HFF-Myc (cell line): ENCODE data around the gene QSER1.
"Not testable (repeated sequence)": the region's sequence is repeated elsewhere in the genome, so short reads cannot be mapped to it uniquely, and the experiment has no call there.

Experiments
- DNase-seq: peaks from one replicate; pipeline ENCODE4 v3.0.0-alpha.2; 2011; ENCODE audit warnings: low read depth; ENCODE audit errors: extremely low read depth
- H3K4me3 ChIP-seq: replicated peaks from 2 replicates; pipeline ENCODE4 v1.5.1; 2011; ENCODE audit warnings: low read depth, mild to moderate bottlenecking, control low read depth, low read length
- CTCF ChIP-seq: IDR thresholded peaks from 2 replicates; pipeline ENCODE4 v1.5.1; 2012; ENCODE audit warnings: mild to moderate bottlenecking, low read depth, low read length, control low read depth; ENCODE audit errors: missing control alignments

The QSER1 gene

DNA sequence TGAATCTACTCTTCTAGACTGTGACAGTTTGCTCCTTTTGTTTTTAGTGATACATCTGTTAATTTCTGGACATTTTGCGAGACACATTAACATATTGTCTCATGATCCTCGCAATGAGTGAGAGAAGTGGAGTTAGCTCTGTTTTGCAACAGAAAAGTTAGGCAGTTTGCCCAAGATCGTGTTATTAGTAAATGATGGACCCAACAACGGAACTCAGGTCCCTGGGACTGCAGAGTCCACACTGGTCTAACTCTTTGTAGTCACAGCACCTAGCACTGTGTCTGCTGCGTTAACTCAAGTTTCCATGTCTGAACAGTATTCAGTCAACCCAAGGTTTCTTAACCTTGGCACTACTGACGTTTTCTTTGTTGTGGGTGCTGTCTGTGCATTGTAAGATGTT lies 126.2 kb downstream of the QSER1 start:
- no peak for DNase-seq
- H3K4me3 ChIP-seq = no peak overlapping the region
- no peak for TF ChIP-seq CTCF

- no peak for DNase-seq
- H3K4me3 ChIP-seq = no peak overlapping the region
- no peak for TF ChIP-seq CTCF
Observed at GRCh38 chr11:33021501-33021900, 128.9 kb downstream of the QSER1 start.

- no peak overlapping the region for H3K4me3 ChIP-seq
- TF ChIP-seq CTCF = no peak
- DNase-seq = no peak
Observed at GRCh38 chr11:33021937-33022336, 129.3 kb downstream of the QSER1 start.

DNA sequence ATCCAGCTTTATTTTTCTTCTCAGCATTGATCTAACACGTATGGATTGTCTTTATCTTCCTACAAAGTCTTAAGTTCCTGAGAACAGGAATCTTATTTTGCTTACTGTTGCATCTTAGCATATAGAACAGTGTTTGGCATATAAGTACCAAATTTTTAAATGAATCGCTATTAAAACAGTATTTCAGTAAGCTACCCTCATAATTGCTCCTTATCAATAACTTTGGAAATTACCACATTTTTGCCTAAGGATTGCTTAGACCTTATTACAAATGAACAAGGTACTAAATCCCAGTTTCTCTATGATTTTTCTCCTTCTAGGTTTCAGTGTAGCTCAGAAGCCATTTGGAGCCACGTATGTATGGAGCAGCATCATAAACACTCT lies 132.7 kb downstream of the QSER1 start:
- no peak for TF ChIP-seq CTCF
- no peak for DNase-seq
- H3K4me3 ChIP-seq = no peak overlapping the region

DNA sequence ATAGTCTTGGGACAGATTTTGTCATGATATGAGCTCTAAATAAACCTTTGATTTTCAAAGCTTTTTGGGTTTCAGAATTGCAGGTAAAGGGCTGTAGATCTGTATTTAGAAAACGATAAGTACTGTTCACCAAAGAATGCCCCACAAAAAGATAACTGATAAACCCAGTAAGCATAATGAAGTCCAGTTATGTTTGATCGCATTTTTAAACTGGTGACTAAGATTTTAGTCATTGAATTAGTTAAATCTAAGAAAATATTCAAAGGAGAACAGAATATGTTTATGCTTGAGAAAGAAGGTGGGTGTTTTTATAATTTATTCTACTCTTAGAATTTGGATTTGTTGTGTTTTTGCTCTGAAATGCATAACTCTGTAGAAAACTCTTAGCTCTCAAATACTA lies 134.6 kb downstream of the QSER1 start:
- DNase-seq = no peak
- no peak for TF ChIP-seq CTCF

GRCh38 chr11:33027846-33028536 lies 135.4 kb downstream of the QSER1 start:
- no peak overlapping the region for H3K4me3 ChIP-seq
- no peak for TF ChIP-seq CTCF
- no peak for DNase-seq

More for the DNA sequence above, 134.6 kb downstream of the QSER1 start:
- H3K4me3 ChIP-seq = no peak overlapping the region

GRCh38 chr11:33028537-33028914 lies 135.9 kb downstream of the QSER1 start:
- no peak for DNase-seq
- no peak for TF ChIP-seq CTCF
- no peak overlapping the region for H3K4me3 ChIP-seq

DNA sequence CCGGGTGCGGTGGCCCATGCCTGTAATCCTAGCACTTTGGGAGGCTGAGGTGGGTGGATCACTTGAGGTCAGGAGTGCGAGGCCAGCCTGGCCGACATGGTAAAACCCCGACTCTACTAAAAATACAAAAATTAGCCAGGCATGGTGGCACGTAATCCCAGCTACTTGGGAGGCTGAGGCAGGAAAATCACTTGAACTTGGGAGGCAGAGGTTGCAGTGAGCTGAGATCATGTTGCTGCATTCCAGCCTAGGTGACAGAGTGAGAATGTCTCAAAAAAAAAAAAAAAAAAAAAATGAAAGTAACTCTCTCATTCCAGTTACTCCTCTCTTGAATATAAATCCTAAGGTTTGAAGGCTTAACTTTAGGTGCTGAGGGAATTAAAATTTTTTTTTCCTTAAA lies 136.6 kb downstream of the QSER1 start:
- not testable (repeated sequence) for H3K4me3 ChIP-seq, DNase-seq
